HepG2 (cell line): ENCODE data around the gene IRAK2. TPM values are rescaled to one million over a fixed set of nuclear protein-coding genes. Genes with fewer than 3 reads are reported as not detected.

ENCODE experiments used
- AHR ChIP-seq: IDR thresholded peaks from 2 replicates; pipeline ENCODE4 v1.6.1; 2018; ENCODE audit warnings: missing genetic modification reagents, missing compliant biosample characterization
- ATF7 ChIP-seq, 2 experiments: fragments of 450-650 bp in 1 of 2; sonication (generic) in 1 of 2; formaldehyde crosslinking in 1 of 2; IDR thresholded peaks; 2 replicates each; pipeline versions ENCODE4 v1.4.0 to v1.6.1; 2016 to 2020; ENCODE audit warnings: antibody characterized with exemption in 1 of 2, mild to moderate bottlenecking in 1 of 2, missing genetic modification reagents in 1 of 2
- CREB1 ChIP-seq, 2 experiments: fragments of 450-650 bp in 1 of 2; IDR thresholded peaks; 2 replicates each; pipeline ENCODE4 v1.6.1; 2016 to 2017; ENCODE audit warnings: control low read depth in 1 of 2, mild to moderate bottlenecking in 1 of 2, missing compliant biosample characterization in 1 of 2, missing genetic modification characterization in 1 of 2
- GZF1 ChIP-seq: sonication (generic); formaldehyde crosslinking; IDR thresholded peaks from 2 replicates; pipeline ENCODE4 v1.5.1; 2020; ENCODE audit warnings: mild to moderate bottlenecking, missing genetic modification reagents
- HNRNPLL ChIP-seq: fragments of 200-400 bp; formaldehyde crosslinking; IDR thresholded peaks from 2 replicates; pipeline ENCODE4 v1.6.1; 2017; ENCODE audit warnings: mild to moderate bottlenecking, low read depth, low read length; ENCODE audit not compliant: poor library complexity, severe bottlenecking
- KLF9 ChIP-seq: IDR thresholded peaks from 2 replicates; pipeline ENCODE4 v1.6.1; 2016; ENCODE audit warnings: low read depth
- ZNF670 ChIP-seq: sonication (generic); formaldehyde crosslinking; IDR thresholded peaks from 2 replicates; pipeline ENCODE4 v1.8.0; 2022; ENCODE audit warnings: mild to moderate bottlenecking, missing genetic modification reagents, borderline replicate concordance
- ZNF709 ChIP-seq: sonication (generic); formaldehyde crosslinking; IDR thresholded peaks from 2 replicates; pipeline ENCODE4 v1.5.0; 2020; ENCODE audit warnings: mild to moderate bottlenecking, missing genetic modification reagents
- ZNF891 ChIP-seq: sonication (generic); formaldehyde crosslinking; IDR thresholded peaks from 2 replicates; pipeline ENCODE4 v1.5.0; 2020; ENCODE audit warnings: mild to moderate bottlenecking, missing genetic modification reagents
- polyA plus RNA-seq, 8 experiments: library from polyadenylated mRNA; depleted of rRNA in 3 of 8; stranded (reverse) in 7 of 8; unstranded in 1 of 8; fragments of >200 nt; fragmentation: Illumina TruSeq in 4 of 8; extraction: Trizol in 4 of 8; gene quantifications; 2 replicates each; pipeline versions ENCODE4 v1.2.1 to v1.2.3, GENCODE V29; 2011 to 2016; ENCODE audit warnings: low read depth in 4 of 8, missing spikeins in 1 of 8, mixed read lengths in 1 of 8; ENCODE audit not compliant: insufficient read depth in 1 of 8
- total RNA-seq, 5 experiments: library from RNA; depleted of rRNA; stranded (reverse); fragments of >200 nt; fragmentation: Illumina TruSeq; extraction: Trizol; gene quantifications; 2 replicates each; pipeline ENCODE4 v1.2.3, GENCODE V29; 2016; ENCODE audit warnings: low read depth in 1 of 5
- TF ChIP-seq, protein P1 (sequence below): sonication (generic); formaldehyde crosslinking; IDR thresholded peaks from 2 replicates; pipeline ENCODE4 v1.4.0; 2020; ENCODE audit warnings: mild to moderate bottlenecking, missing genetic modification reagents
- TF ChIP-seq, protein P2 (sequence below): sonication (generic); formaldehyde crosslinking; IDR thresholded peaks from 2 replicates; pipeline ENCODE4 v1.4.0; 2020; ENCODE audit warnings: missing genetic modification reagents
- TF ChIP-seq, protein P3 (sequence below): sonication (generic); formaldehyde crosslinking; IDR thresholded peaks from 2 replicates; pipeline ENCODE4 v1.5.0; 2020; ENCODE audit warnings: mild to moderate bottlenecking, missing genetic modification reagents
- TF ChIP-seq, protein P4 (sequence below), 2 experiments: IDR thresholded peaks; 2 replicates each; pipeline ENCODE4 v1.6.1; 2011 to 2012; ENCODE audit warnings: low read length in 2 of 2, borderline replicate concordance in 1 of 2, low read depth in 1 of 2, mild to moderate bottlenecking in 1 of 2, moderate library complexity in 1 of 2
- TF ChIP-seq, protein P5 (sequence below): sonication (generic); formaldehyde crosslinking; IDR thresholded peaks from 2 replicates; pipeline ENCODE4 v1.4.0; 2020; ENCODE audit warnings: missing genetic modification reagents

IRAK2 gene
- total and polyA plus RNA-seq, 2 of the 13 experiments (the other 11 are each of a cell fraction or from before 2014, with no cell fraction given), result 13.1 to 23.3 TPM

DNA sequence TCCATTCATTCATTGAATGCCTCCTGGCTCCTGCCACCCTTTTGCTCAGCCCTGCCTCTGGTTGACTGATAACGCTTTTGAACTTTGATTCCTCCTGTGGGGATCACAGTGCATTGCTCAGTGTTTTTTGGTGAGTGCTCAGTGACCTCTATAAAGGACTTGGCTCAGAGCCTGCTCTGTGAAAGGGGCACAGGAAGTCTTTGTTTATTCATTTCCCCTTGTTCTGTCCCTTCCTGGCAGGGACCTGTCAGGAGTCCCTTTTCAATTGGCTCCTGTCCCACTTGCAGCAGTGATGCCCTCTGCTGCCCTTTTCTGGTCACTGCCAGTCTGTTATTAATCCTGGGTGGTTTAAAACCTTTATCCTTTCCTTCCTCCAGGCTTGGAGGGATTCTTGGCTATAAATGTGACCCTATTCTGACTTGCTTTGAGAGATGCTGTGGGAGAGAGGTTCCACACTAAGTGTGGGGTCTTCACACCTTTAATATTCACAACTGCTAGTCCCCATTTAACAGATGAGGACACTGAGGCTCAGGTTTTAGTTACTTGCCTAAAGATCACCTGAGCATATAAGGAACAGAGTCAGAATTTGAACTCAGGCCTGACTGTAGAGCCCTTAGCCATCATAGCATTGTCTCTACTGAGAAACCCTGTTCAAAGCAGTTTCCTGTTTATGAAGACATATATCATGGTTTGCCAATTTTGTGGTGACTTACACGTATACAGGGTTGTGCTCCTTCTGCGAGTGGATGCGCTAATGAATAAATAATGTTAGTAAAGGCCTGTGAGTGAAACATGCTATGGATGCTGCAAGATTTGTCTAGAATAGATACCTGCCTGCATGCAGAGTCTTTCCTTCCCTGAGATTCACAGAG, 60.3 kb downstream of the IRAK2 start (continued):
- TF ChIP-seq HNRNPLL (no peak), AHR (no peak), ZNF891 (CRISPR knock-in tag) (no peak), GZF1 (CRISPR knock-in tag) (no peak), CREB1 (IDR thresholded peaks at IDR 0.05) (no peak), CREB1 (CRISPR knock-in tag; IDR thresholded peaks at IDR 0.05) (peak; percentile 79), KLF9 (CRISPR knock-in tag) (no peak), ZNF709 (no peak), ATF7 (IDR thresholded peaks at IDR 0.05) (no peak), ATF7 (CRISPR knock-in tag; IDR thresholded peaks at IDR 0.05) (no peak), ZNF670 (peak; percentile 63; the same call in 1 of the 2 replicates)
- TF ChIP-seq, protein P1, sequence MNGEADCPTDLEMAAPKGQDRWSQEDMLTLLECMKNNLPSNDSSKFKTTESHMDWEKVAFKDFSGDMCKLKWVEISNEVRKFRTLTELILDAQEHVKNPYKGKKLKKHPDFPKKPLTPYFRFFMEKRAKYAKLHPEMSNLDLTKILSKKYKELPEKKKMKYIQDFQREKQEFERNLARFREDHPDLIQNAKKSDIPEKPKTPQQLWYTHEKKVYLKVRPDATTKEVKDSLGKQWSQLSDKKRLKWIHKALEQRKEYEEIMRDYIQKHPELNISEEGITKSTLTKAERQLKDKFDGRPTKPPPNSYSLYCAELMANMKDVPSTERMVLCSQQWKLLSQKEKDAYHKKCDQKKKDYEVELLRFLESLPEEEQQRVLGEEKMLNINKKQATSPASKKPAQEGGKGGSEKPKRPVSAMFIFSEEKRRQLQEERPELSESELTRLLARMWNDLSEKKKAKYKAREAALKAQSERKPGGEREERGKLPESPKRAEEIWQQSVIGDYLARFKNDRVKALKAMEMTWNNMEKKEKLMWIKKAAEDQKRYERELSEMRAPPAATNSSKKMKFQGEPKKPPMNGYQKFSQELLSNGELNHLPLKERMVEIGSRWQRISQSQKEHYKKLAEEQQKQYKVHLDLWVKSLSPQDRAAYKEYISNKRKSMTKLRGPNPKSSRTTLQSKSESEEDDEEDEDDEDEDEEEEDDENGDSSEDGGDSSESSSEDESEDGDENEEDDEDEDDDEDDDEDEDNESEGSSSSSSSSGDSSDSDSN, result 0 out of 2 replicates have a peak, but pooled peaks have one; percentile 28
- TF ChIP-seq, protein P2, sequence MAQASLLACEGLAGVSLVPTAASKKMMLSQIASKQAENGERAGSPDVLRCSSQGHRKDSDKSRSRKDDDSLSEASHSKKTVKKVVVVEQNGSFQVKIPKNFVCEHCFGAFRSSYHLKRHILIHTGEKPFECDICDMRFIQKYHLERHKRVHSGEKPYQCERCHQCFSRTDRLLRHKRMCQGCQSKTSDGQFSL, result no peak
- TF ChIP-seq, protein P3, sequence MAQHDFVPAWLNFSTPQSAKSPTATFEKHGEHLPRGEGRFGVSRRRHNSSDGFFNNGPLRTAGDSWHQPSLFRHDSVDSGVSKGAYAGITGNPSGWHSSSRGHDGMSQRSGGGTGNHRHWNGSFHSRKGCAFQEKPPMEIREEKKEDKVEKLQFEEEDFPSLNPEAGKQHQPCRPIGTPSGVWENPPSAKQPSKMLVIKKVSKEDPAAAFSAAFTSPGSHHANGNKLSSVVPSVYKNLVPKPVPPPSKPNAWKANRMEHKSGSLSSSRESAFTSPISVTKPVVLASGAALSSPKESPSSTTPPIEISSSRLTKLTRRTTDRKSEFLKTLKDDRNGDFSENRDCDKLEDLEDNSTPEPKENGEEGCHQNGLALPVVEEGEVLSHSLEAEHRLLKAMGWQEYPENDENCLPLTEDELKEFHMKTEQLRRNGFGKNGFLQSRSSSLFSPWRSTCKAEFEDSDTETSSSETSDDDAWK, result no peak
- TF ChIP-seq, protein P4, sequence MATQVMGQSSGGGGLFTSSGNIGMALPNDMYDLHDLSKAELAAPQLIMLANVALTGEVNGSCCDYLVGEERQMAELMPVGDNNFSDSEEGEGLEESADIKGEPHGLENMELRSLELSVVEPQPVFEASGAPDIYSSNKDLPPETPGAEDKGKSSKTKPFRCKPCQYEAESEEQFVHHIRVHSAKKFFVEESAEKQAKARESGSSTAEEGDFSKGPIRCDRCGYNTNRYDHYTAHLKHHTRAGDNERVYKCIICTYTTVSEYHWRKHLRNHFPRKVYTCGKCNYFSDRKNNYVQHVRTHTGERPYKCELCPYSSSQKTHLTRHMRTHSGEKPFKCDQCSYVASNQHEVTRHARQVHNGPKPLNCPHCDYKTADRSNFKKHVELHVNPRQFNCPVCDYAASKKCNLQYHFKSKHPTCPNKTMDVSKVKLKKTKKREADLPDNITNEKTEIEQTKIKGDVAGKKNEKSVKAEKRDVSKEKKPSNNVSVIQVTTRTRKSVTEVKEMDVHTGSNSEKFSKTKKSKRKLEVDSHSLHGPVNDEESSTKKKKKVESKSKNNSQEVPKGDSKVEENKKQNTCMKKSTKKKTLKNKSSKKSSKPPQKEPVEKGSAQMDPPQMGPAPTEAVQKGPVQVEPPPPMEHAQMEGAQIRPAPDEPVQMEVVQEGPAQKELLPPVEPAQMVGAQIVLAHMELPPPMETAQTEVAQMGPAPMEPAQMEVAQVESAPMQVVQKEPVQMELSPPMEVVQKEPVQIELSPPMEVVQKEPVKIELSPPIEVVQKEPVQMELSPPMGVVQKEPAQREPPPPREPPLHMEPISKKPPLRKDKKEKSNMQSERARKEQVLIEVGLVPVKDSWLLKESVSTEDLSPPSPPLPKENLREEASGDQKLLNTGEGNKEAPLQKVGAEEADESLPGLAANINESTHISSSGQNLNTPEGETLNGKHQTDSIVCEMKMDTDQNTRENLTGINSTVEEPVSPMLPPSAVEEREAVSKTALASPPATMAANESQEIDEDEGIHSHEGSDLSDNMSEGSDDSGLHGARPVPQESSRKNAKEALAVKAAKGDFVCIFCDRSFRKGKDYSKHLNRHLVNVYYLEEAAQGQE (IDR thresholded peaks at IDR 0.05; ENCODE audit: borderline replicate concordance in 1 of 2, low read depth in 1 of 2, low read length in 2 of 2), result no peak
- TF ChIP-seq, protein P5, sequence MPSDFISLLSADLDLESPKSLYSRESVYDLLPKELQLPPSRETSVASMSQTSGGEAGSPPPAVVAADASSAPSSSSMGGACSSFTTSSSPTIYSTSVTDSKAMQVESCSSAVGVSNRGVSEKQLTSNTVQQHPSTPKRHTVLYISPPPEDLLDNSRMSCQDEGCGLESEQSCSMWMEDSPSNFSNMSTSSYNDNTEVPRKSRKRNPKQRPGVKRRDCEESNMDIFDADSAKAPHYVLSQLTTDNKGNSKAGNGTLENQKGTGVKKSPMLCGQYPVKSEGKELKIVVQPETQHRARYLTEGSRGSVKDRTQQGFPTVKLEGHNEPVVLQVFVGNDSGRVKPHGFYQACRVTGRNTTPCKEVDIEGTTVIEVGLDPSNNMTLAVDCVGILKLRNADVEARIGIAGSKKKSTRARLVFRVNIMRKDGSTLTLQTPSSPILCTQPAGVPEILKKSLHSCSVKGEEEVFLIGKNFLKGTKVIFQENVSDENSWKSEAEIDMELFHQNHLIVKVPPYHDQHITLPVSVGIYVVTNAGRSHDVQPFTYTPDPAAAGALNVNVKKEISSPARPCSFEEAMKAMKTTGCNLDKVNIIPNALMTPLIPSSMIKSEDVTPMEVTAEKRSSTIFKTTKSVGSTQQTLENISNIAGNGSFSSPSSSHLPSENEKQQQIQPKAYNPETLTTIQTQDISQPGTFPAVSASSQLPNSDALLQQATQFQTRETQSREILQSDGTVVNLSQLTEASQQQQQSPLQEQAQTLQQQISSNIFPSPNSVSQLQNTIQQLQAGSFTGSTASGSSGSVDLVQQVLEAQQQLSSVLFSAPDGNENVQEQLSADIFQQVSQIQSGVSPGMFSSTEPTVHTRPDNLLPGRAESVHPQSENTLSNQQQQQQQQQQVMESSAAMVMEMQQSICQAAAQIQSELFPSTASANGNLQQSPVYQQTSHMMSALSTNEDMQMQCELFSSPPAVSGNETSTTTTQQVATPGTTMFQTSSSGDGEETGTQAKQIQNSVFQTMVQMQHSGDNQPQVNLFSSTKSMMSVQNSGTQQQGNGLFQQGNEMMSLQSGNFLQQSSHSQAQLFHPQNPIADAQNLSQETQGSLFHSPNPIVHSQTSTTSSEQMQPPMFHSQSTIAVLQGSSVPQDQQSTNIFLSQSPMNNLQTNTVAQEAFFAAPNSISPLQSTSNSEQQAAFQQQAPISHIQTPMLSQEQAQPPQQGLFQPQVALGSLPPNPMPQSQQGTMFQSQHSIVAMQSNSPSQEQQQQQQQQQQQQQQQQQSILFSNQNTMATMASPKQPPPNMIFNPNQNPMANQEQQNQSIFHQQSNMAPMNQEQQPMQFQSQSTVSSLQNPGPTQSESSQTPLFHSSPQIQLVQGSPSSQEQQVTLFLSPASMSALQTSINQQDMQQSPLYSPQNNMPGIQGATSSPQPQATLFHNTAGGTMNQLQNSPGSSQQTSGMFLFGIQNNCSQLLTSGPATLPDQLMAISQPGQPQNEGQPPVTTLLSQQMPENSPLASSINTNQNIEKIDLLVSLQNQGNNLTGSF (CRISPR knock-in tag), result no peak
